ENCODE results near the gene AFF3.

Gene AFF3

GRCh38 chr2:99877963-99878362, 264.4 kb downstream of the AFF3 start:
- DNase-seq: no peak

GRCh38 chr2:99876956-99877355, 265.4 kb downstream of the AFF3 start:
- no peak for DNase-seq

GRCh38 chr2:99875627-99876201, 266.7 kb downstream of the AFF3 start:
- DNase-seq: no peak

- no peak for DNase-seq
These were observed 274.1 kb downstream of the AFF3 start for GRCh38 chr2:99868260-99868659.

DNA sequence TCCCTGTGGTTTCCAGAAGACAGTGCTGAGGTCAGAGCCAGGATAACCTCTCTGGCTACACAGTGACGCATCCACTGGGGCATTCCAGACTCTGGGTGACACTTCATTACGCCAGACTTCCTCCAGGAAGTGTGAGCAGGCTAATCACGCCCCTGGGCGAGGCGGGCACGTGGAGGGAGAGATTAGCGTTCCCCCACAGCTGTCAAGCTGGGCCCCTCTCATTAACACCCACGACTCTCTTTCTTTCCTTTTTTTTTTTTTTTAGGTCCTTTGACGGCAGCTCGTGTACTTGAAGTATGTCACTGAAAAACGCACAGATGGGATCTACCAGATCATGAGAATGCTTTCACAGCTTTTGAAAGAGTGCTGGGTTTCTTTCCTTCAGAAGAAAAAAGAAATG, 274.6 kb downstream of the AFF3 start:
- no peak for DNase-seq

DNA sequence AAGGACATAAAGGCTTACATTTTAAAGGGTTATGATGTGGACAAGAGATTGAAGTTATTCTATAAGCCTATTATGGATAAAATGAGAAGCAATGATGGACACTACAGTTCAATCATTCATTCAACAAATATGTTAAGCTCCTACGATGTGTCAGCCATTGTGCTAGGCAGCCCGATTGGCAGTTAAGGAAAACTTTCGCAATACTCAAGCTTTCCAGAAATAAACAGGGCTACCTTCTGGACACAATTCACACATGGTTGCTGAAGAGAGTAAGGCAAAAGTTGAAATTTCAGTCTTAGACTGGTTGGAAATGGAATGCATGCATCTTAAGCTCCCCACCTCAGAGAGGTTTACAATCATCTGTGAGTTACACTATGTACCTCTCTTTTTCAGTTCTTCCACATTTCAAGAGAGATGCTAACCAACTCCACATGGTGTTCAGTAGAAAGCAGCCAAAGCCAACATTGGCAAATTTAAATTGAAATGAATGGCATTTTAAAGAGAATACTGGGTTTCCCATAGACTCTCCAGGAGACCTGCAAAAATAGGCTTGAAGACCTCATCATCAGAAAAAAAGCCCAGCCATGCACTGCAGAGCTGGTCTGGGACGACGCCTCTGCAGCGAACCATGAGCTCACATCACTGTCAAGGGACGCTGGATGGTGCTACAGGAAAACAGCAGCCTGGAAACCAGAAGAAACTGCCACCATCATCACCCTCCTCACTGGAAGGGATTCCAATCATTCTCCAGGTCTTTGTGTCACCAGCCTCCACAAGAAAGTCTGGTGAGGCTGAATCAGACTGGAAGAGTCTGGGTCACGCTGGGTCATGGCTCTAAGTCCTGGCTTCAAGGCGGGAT, 276.3 kb downstream of the AFF3 start:
- no peak for DNase-seq

DNA sequence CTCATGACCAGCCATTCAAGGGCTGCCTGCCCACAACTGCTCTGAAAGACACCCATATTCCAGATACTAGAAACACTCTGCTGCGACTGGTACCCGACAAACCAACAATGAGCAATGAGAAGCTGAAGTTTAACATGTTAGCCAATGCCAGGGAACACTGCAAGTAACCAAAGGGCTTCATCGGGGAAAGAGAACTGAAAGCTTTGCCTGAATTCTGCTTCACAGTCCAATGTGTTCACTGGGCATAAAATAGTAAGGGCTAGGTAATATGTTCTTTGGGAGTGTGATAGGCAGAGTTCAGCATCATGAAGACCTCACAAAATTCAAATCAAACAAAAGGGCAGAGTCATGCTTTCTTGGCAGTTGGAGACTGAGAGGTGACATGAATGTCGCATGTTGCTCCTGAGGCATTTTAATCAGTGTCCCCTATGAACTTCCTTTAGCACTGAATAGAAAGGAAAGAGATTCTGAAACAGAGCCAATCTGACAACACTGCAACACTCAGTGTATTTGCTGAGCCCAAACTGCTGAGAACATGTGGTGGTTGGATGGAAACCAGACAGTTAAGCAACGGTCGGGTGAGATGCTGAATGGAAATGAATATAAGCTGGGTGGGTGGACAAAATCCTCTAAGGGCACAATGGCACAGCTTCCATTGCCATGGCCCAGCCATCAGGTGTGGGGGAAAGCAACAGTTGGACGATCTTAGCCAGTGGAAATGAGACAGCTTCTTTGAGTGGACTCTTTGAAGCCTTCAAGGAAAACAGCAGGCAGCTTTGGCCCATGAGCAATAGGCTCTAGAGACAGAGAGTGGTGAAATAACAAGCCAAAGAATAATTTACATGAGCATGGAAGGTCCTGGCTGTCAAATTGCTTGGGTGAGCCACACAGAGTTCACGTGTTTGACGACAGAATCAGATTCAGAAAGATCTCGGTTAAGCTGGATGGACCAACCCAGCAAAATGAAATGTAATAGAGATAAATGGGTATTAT, 277.5 kb downstream of the AFF3 start:
- no peak for DNase-seq

GRCh38 chr2:99863903-99864270, 278.5 kb downstream of the AFF3 start:
- DNase-seq: no peak

- DNase-seq: no peak
These were observed 279.0 kb downstream of the AFF3 start for GRCh38 chr2:99863236-99863902.

- DNase-seq: no peak
These were observed 279.8 kb downstream of the AFF3 start for GRCh38 chr2:99862566-99862965.

DNA sequence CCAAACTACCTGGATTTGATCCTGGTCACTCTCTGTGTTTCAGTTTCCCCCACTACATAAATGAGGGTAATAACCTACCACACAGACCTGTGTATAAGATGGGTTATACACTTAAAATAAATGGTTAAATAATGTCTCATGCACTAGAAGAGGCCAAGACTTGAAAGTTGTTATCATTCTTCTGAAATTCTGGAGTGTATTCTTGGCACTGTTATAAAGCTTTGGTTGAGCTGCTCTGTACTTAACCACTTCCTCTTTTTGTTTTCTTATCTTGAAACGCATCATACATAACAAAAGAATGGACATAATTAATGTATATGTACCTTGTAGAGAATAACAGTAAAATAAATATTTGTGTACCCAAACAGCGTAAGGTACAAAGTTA, 281.0 kb downstream of the AFF3 start:
- no peak for DNase-seq

DNA sequence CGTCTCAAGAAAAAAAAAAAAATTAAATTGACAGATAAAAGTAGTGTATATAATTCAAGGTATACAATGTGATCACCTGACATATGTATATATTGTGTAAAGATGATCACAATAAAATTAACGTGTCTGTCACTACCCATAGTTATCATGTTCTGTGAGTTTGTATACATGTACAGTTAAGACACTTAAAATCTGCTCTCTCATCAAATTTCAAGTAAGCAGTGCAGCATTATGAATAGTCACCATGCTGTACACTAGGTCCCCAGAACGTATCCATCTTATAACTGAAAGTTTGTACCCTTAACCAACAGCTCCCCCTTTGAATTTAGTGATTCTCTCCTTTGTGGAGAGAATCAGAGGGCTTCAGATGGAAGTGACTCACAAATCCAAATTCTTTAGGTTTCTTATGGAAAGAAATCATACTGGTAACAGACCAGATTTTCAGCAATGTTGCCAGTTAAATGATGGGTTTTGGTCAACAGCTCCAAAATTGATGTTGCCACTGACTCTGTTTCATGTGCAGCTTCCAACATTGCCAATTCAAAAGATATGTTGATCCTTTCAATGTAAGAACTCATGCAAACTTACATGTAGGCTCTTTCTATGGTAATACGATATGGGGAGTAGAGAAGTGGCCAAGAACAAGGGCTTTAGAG, 281.5 kb downstream of the AFF3 start:
- DNase-seq: no peak

GRCh38 chr2:99858951-99859596, 283.3 kb downstream of the AFF3 start:
- DNase-seq: no peak

- DNase-seq: no peak
These were observed 284.4 kb downstream of the AFF3 start for GRCh38 chr2:99857867-99858444.

- no peak for DNase-seq
These were observed 285.0 kb downstream of the AFF3 start for GRCh38 chr2:99857372-99857771.

GRCh38 chr2:99856119-99856518, 286.3 kb downstream of the AFF3 start:
- DNase-seq: no peak

DNA sequence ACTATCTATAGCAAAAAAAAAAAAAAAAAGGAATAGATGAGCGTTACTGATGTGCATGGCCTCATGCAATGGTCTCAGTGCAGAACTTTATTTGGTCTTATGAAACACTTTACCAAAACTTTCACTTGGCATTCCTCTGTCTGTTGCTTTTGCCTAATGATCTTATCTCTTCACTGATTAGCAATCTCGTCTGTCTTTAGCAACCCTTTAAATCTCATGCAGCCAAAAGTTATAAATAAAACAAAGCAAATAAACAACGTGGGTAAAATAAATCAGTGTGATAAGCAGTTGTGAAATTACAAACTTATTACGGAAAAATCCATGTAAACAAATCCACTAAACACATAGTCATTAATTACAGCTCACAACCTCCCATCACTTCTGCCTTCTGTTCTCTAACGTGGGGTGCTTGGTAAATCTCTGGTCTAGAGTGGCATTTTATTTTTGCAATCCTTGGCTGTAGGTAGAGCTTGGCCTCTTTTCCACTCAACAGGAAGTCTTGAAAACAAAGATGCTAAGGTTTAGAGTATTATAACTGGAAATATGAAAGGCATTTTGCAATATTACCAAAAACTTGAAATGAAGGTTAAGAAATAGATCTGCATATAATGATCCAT, 288.0 kb downstream of the AFF3 start:
- DNase-seq: no peak

GRCh38 chr2:99852956-99853355, 289.4 kb downstream of the AFF3 start:
- DNase-seq: no peak

- no peak for DNase-seq
These were observed 289.9 kb downstream of the AFF3 start for GRCh38 chr2:99852376-99852934.

DNA sequence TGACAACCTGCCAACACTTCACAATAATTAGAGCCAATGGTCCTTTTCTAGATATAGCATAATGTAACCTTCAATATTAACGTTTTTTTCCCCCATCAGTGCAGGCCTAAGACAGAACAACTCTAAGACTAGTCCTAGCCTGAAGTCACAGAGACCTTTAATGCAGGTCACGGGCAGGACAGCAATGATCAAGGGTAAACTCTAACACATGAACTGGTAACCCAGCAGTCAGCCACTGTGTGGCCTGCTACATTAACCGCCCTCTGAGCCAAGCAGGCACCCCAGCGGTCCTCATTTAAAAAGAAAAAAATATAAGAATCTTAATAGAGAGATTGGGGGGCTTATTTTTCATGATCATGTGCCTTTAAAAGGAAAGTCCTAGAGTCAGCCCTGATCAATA, 290.6 kb downstream of the AFF3 start:
- no peak for DNase-seq

- no peak for DNase-seq
These were observed 291.3 kb downstream of the AFF3 start for GRCh38 chr2:99851089-99851488.
